Keratinocyte (primary cell): ENCODE results near the gene SEL1L.

Experiments used
- EZH2 ChIP-seq: IDR thresholded peaks from one replicate; pipeline ENCODE4 v1.6.1; 2012; ENCODE audit warnings: inconsistent platforms, mild to moderate bottlenecking, low read length, moderate library complexity
- TF ChIP-seq, protein P1 (sequence below), 3 experiments: IDR thresholded peaks in 1 of 3; conservative IDR thresholded peaks in 1 of 3; optimal IDR thresholded peaks in 1 of 3; 2 replicates in 2 of 3; 3 replicates in 1 of 3; pipeline versions ENCODE3 to v1.5.1; 2011; ENCODE audit warnings: low read length in 3 of 3, mild to moderate bottlenecking in 3 of 3, moderate library complexity in 2 of 3, control low read depth in 1 of 3, inconsistent platforms in 1 of 3; ENCODE audit not compliant: insufficient read depth in 2 of 3; ENCODE audit errors: extremely low read depth in 1 of 3

DNA sequence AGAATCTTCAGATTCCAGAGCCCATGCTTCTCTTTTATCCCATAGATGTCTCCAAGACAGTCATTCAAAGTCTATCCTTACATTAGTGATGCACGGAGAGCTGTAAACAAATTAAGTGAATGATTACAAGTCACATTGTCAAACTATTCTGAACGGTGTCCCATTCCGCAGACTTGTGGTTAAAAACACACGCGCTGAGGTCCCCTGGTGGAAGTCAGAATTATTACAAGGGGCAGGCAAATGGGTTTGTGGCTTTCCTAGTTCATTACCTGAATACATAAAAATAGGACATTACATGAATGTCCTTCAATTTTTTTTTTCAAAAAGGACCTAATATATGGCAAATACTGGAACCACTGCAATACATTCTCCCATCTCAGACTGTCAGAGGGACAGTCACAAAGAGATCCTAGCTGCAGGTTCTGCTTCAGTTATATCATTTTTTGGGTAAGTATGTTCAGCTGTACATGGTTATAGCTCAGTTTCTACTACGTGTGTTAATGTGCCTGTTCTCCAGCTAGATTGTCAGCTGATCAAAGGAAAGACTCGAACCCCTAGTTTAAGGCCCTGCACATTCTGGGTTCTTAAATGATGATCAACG is 80.4 kb downstream of the SEL1L start:
- TF ChIP-seq, protein P1, sequence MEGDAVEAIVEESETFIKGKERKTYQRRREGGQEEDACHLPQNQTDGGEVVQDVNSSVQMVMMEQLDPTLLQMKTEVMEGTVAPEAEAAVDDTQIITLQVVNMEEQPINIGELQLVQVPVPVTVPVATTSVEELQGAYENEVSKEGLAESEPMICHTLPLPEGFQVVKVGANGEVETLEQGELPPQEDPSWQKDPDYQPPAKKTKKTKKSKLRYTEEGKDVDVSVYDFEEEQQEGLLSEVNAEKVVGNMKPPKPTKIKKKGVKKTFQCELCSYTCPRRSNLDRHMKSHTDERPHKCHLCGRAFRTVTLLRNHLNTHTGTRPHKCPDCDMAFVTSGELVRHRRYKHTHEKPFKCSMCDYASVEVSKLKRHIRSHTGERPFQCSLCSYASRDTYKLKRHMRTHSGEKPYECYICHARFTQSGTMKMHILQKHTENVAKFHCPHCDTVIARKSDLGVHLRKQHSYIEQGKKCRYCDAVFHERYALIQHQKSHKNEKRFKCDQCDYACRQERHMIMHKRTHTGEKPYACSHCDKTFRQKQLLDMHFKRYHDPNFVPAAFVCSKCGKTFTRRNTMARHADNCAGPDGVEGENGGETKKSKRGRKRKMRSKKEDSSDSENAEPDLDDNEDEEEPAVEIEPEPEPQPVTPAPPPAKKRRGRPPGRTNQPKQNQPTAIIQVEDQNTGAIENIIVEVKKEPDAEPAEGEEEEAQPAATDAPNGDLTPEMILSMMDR (optimal IDR thresholded peaks at IDR 0.05 in 1 of 3, IDR thresholded peaks at IDR 0.05 in 1 of 3, conservative IDR thresholded peaks at IDR 0.05 in 1 of 3; ENCODE audit: extremely low read depth in 1 of 3, insufficient read depth in 2 of 3, low read length in 3 of 3) = peak; percentile 77 to 90 (median 85)
- no peak for TF ChIP-seq EZH2
